Panc1 (cell line): ENCODE results near the gene CRHR2. TPM values are rescaled to one million over a fixed set of nuclear protein-coding genes. Genes with fewer than 3 reads are reported as not detected.

Experiments
- ATAC-seq: fragments of 200-7000 bp; cut with Tn5 transposase; 2 replicates; pipeline ENCODE4 v1.9.1; 2020; ENCODE audit warnings: mild to moderate bottlenecking, moderate library complexity
- BruUV-seq: library from RNA; stranded (reverse); fragments of 400-500 nt; replicated peaks from 2 replicates; lab custom pipeline; 2021; lab: Mats Ljungman, UMichigan
- CTCF ChIA-PET: fragments of 300-600 bp; sonication (Branson Sonifier 250); formaldehyde crosslinking; loops from one replicate; lab custom pipeline; 2022; ENCODE audit warnings: antibody characterized with exemption; lab: Charles Lee
- POLR2A ChIA-PET: fragments of 300-600 bp; sonication (Branson Sonifier 250); formaldehyde crosslinking; loops from one replicate; lab custom pipeline; 2022; ENCODE audit warnings: antibody characterized with exemption; lab: Charles Lee
- DNase-seq: peaks from one replicate; pipeline ENCODE4 v3.0.0-alpha.2; 2010; ENCODE audit warnings: low read depth, low spot score
- H3K27ac ChIP-seq: 2 replicates; pipeline ENCODE4 v1.5.1; 2011; ENCODE audit warnings: mild to moderate bottlenecking, low read length, inconsistent platforms
- H3K27me3 ChIP-seq: fragments of 200-500 bp; sonication (Bioruptor generic); 2 replicates; pipeline ENCODE4 v1.6.0; 2014; ENCODE audit warnings: low read length, inconsistent platforms; ENCODE audit not compliant: control insufficient read depth, insufficient read depth
- H3K36me3 ChIP-seq: fragments of 200-500 bp; sonication (Bioruptor generic); 2 replicates; pipeline ENCODE4 v1.5.1; 2014; ENCODE audit warnings: inconsistent platforms, mild to moderate bottlenecking, low read length, moderate library complexity; ENCODE audit not compliant: control insufficient read depth, insufficient read depth
- H3K4me1 ChIP-seq: 2 replicates; pipeline ENCODE4 v1.5.1; 2011; ENCODE audit warnings: inconsistent platforms, mild to moderate bottlenecking, low read length, moderate library complexity; ENCODE audit not compliant: control insufficient read depth, insufficient read depth
- H3K4me3 ChIP-seq, 2 experiments: 2 replicates each; pipeline ENCODE4 v1.5.1; 2011 to 2012; ENCODE audit warnings: low read depth in 2 of 2, low read length in 2 of 2, mild to moderate bottlenecking in 2 of 2, inconsistent platforms in 1 of 2, moderate library complexity in 1 of 2
- H3K9me3 ChIP-seq: fragments of 200-500 bp; sonication (Bioruptor generic); 2 replicates; pipeline ENCODE4 v1.5.1; 2014; ENCODE audit warnings: low read depth, mild to moderate bottlenecking, inconsistent platforms, low read length, moderate library complexity; ENCODE audit not compliant: control insufficient read depth, insufficient read depth
- CTCF ChIP-seq: fragments of 450-650 bp; IDR thresholded peaks from 2 replicates; pipeline ENCODE4 v1.5.1; 2017; ENCODE audit warnings: mild to moderate bottlenecking
- POLR2AphosphoS5 ChIP-seq: IDR thresholded peaks from 2 replicates; pipeline ENCODE4 v1.6.1; 2012; ENCODE audit warnings: mild to moderate bottlenecking, low read depth, low read length, moderate library complexity
- REST ChIP-seq, 2 experiments: IDR thresholded peaks; 2 replicates each; pipeline ENCODE4 v1.6.1; 2011 to 2012; ENCODE audit warnings: low read depth in 2 of 2, control low read depth in 1 of 2, low read length in 1 of 2, mild to moderate bottlenecking in 1 of 2, moderate library complexity in 1 of 2; ENCODE audit not compliant: insufficient read depth in 1 of 2
- SIN3A ChIP-seq: IDR thresholded peaks from 2 replicates; pipeline ENCODE4 v1.6.1; 2012; ENCODE audit warnings: low read depth, mild to moderate bottlenecking, low read length, moderate library complexity, borderline replicate concordance; ENCODE audit not compliant: insufficient read depth
- TCF7L2 ChIP-seq: IDR thresholded peaks from 2 replicates; pipeline ENCODE4 v1.6.1; 2011; ENCODE audit warnings: mild to moderate bottlenecking, low read depth, low read length, inconsistent platforms
- in situ Hi-C: cut with HindIII; loops from 2 replicates; pipeline ENCODE4 v1.10.0; 2016; ENCODE audit warnings: low sequenced_read_pairs, low pct_unique_long_range_greater_than_20kb
- intact Hi-C: fragments of 100-400 bp; cut with micrococcal nuclease; formaldehyde crosslinking; loops from one replicate; pipeline ENCODE4 v1.10.0; 2022; ENCODE audit not compliant: unreplicated experiment
- total RNA-seq: library from RNA; stranded (reverse); gene quantifications from one replicate; pipeline ENCODE4 v1.2.1, GENCODE V29; 2021; ENCODE audit not compliant: unreplicated experiment

Gene CRHR2
- total RNA-seq, 1 experiment from 2014 or later, result not detected

GRCh38 chr7:30655096-30655970 is 26.9 kb downstream of the CRHR2 start:
- Histone ChIP-seq H3K27me3 (no peaks in the 10 kb centered on the region), H3K4me1 (no peaks in the 10 kb centered on the region), H3K4me3 (no peak overlapping the region), H3K36me3 (no peaks in the 10 kb centered on the region), H3K9me3 (no peaks in the 10 kb centered on the region), H3K27ac (no peak overlapping the region)
- intact Hi-C loops (no loop called here), in situ Hi-C loops (no loop called here)
- ChIA-PET CTCF (no interaction called here), POLR2A (no interaction called here)
- DNase-seq (no peak), ATAC-seq (no peak)
- TF ChIP-seq SIN3A, result no peak
- TF ChIP-seq TCF7L2, result no peak
- TF ChIP-seq CTCF, result no peak
- no peak for TF ChIP-seq POLR2AphosphoS5
- TF ChIP-seq REST (IDR thresholded peaks at IDR 0.05; ENCODE audit: insufficient read depth in 1 of 2, low read depth in 2 of 2, low read length in 1 of 2), result no peak
- no TSS peak for BruUV-seq

GRCh38 chr7:30654296-30655090 is 27.8 kb downstream of the CRHR2 start:
- no peak overlapping the region for H3K27ac ChIP-seq
- no peaks in the 10 kb centered on the region for H3K9me3 ChIP-seq
- intact Hi-C loops (no loop called here), in situ Hi-C loops (no loop called here)
- ChIA-PET POLR2A (no interaction called here), CTCF (no interaction called here)
- DNase-seq, result no peak
- no peak for ATAC-seq
- BruUV-seq, result no TSS peak
- no peaks in the 10 kb centered on the region for H3K27me3 ChIP-seq
- no peaks in the 10 kb centered on the region for H3K4me1 ChIP-seq
- no peak overlapping the region for H3K4me3 ChIP-seq
- TF ChIP-seq SIN3A (no peak), TCF7L2 (no peak), POLR2AphosphoS5 (no peak), REST (IDR thresholded peaks at IDR 0.05; ENCODE audit: insufficient read depth in 1 of 2, low read depth in 2 of 2, low read length in 1 of 2) (no peak), CTCF (no peak)
- H3K36me3 ChIP-seq, result no peaks in the 10 kb centered on the region
